ENCODE measurements around the gene MMP13.

DNA sequence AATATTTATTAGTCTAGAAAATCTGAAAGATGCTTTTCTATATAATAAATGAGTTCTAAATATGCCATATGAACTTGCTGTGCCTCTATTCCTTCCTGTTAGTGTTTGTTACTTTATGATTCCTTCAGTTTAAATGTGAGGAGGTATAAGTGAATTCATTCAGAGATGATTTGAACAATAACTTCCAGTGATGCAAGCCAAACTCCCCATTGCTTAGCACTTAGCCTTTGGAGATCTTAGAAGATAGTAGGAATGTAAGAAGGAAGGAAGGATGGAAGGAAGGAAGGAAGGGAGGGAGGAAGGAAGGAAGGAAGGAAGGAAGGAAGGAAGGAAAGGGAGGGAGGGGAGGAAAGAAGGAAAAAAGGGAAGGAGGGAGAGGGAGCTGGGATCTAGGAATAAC lies 25.1 kb downstream of the MMP13 start:
- TF ChIP-seq, protein P1, sequence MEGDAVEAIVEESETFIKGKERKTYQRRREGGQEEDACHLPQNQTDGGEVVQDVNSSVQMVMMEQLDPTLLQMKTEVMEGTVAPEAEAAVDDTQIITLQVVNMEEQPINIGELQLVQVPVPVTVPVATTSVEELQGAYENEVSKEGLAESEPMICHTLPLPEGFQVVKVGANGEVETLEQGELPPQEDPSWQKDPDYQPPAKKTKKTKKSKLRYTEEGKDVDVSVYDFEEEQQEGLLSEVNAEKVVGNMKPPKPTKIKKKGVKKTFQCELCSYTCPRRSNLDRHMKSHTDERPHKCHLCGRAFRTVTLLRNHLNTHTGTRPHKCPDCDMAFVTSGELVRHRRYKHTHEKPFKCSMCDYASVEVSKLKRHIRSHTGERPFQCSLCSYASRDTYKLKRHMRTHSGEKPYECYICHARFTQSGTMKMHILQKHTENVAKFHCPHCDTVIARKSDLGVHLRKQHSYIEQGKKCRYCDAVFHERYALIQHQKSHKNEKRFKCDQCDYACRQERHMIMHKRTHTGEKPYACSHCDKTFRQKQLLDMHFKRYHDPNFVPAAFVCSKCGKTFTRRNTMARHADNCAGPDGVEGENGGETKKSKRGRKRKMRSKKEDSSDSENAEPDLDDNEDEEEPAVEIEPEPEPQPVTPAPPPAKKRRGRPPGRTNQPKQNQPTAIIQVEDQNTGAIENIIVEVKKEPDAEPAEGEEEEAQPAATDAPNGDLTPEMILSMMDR (IDR thresholded peaks at IDR 0.05; ENCODE audit: extremely low read depth in 1 of 2, insufficient read depth in 1 of 2, low read depth in 1 of 2, low read length in 2 of 2), result no peak
- TF ChIP-seq, protein P2, sequence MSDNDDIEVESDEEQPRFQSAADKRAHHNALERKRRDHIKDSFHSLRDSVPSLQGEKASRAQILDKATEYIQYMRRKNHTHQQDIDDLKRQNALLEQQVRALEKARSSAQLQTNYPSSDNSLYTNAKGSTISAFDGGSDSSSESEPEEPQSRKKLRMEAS (IDR thresholded peaks at IDR 0.05; ENCODE audit: insufficient read depth, insufficient read length), result no peak
- TF ChIP-seq EZH2 (IDR thresholded peaks at IDR 0.05; ENCODE audit: borderline replicate concordance, low read depth, low read length, severe bottlenecking), result no peak
- TF ChIP-seq POLR2AphosphoS5 (IDR thresholded peaks at IDR 0.05; ENCODE audit: insufficient read depth, low read depth, low read length), result no peak
- TF ChIP-seq POLR2A (IDR thresholded peaks at IDR 0.05; ENCODE audit: low read depth, low read length), result no peak
- TF ChIP-seq JUN (IDR thresholded peaks at IDR 0.05; ENCODE audit: borderline replicate concordance, insufficient read depth, insufficient read length, low read depth), result no peak
- no peak for TF ChIP-seq GATA2 (IDR thresholded peaks at IDR 0.05; ENCODE audit: insufficient read depth, insufficient read length, low read depth, low read length)
- TF ChIP-seq MYC (IDR thresholded peaks at IDR 0.05; ENCODE audit: low read depth, low read length), result no peak

All from endothelial cell of umbilical vein (primary cell).